ENCODE results near the gene MRTFB. TPM values are rescaled to one million over a fixed set of nuclear protein-coding genes. Genes with fewer than 3 reads are reported as not detected.

Gene MRTFB
- total RNA-seq, 1 experiment from 2014 or later, result 12.7 TPM

GRCh38 chr16:14196539-14196938 lies 125.4 kb downstream of the MRTFB start:
- H3K79me2 ChIP-seq (ENCODE audit: low read length), result no peaks in the 10 kb centered on the region
- no peaks in the 10 kb centered on the region for H3K36me3 ChIP-seq (ENCODE audit: low read depth, low read length)
- DNase-seq (no peak), ATAC-seq (peak; percentile 27; the same call in 1 of the 2 replicates)
- H3K27ac ChIP-seq (ENCODE audit: low read length), result no peak overlapping the region
- no peaks in the 10 kb centered on the region for H3K9me3 ChIP-seq (ENCODE audit: low read length)
- H3K9ac ChIP-seq (ENCODE audit: low read length), result no peak overlapping the region
- H2AFZ ChIP-seq (ENCODE audit: low read length), result no peak overlapping the region
- no peaks in the 10 kb centered on the region for H3F3A ChIP-seq (ENCODE audit: low read length, unreplicated experiment)
- POLR2A ChIA-PET (ENCODE audit: unreplicated experiment), result no interaction called here
- no TSS peak for BruUV-seq (replicated peaks)
- TF ChIP-seq EZH2phosphoT487 (IDR thresholded peaks at IDR 0.05; ENCODE audit: borderline replicate concordance, low read length) (no peak), EZH2 (IDR thresholded peaks at IDR 0.05; ENCODE audit: low read length, unreplicated experiment) (no peak)
- TF ChIP-seq, protein P1, sequence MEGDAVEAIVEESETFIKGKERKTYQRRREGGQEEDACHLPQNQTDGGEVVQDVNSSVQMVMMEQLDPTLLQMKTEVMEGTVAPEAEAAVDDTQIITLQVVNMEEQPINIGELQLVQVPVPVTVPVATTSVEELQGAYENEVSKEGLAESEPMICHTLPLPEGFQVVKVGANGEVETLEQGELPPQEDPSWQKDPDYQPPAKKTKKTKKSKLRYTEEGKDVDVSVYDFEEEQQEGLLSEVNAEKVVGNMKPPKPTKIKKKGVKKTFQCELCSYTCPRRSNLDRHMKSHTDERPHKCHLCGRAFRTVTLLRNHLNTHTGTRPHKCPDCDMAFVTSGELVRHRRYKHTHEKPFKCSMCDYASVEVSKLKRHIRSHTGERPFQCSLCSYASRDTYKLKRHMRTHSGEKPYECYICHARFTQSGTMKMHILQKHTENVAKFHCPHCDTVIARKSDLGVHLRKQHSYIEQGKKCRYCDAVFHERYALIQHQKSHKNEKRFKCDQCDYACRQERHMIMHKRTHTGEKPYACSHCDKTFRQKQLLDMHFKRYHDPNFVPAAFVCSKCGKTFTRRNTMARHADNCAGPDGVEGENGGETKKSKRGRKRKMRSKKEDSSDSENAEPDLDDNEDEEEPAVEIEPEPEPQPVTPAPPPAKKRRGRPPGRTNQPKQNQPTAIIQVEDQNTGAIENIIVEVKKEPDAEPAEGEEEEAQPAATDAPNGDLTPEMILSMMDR (conservative IDR thresholded peaks at IDR 0.05; ENCODE audit: low read depth, low read length), result no peak
- no peaks in the 10 kb centered on the region for H3K9me2 ChIP-seq (replicated peaks; ENCODE audit: low read length)
- intact Hi-C loops (cut with micrococcal nuclease), result no loop called here
- H3K4me1 ChIP-seq (ENCODE audit: insufficient read depth, low read length), result peaks cover 11% of the 10 kb centered on the region
- no peak overlapping the region for H3K4me3 ChIP-seq (ENCODE audit: low read length)
- H4K20me1 ChIP-seq (ENCODE audit: low read length), result no peaks in the 10 kb centered on the region
- H3K27me3 ChIP-seq (ENCODE audit: low read length), result no peaks in the 10 kb centered on the region
- CTCF ChIA-PET, result no interaction called here
- H3K4me2 ChIP-seq (ENCODE audit: low read length), result no peak overlapping the region

DNA sequence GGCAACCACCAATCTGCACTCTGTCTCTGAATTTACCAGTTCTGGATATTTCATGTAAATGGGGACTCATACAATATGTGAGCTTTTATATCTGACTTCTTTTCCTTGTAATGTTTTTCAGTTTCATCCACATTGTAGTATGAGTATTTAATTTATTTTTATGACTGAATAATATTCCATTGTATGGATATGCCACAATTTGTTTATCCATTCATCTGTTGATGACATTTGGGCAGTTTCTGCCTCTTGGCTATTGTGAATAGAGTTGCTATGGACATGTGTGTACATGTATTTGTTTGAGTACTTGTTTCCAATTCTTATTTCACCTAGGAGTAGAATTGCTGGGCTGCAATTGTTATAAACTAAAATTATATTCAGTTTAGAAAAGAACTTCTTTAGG lies 126.9 kb downstream of the MRTFB start:
- Histone ChIP-seq H3K4me2 (ENCODE audit: low read length) (no peak overlapping the region), H3K4me1 (ENCODE audit: insufficient read depth, low read length) (peaks cover 11% of the 10 kb centered on the region), H3K9me2 (replicated peaks; ENCODE audit: low read length) (no peaks in the 10 kb centered on the region), H3K9me3 (ENCODE audit: low read length) (no peaks in the 10 kb centered on the region), H3K4me3 (ENCODE audit: low read length) (no peak overlapping the region), H3K27ac (ENCODE audit: low read length) (no peak overlapping the region), H2AFZ (ENCODE audit: low read length) (no peak overlapping the region), H3K9ac (ENCODE audit: low read length) (no peak overlapping the region), H3F3A (ENCODE audit: low read length, unreplicated experiment) (no peaks in the 10 kb centered on the region), H4K20me1 (ENCODE audit: low read length) (no peaks in the 10 kb centered on the region), H3K79me2 (ENCODE audit: low read length) (no peaks in the 10 kb centered on the region), H3K36me3 (ENCODE audit: low read depth, low read length) (no peaks in the 10 kb centered on the region), H3K27me3 (ENCODE audit: low read length) (no peaks in the 10 kb centered on the region)
- TF ChIP-seq EZH2phosphoT487 (IDR thresholded peaks at IDR 0.05; ENCODE audit: borderline replicate concordance, low read length) (no peak), EZH2 (IDR thresholded peaks at IDR 0.05; ENCODE audit: low read length, unreplicated experiment) (no peak)
- TF ChIP-seq, protein P1 (conservative IDR thresholded peaks at IDR 0.05; ENCODE audit: low read depth, low read length), result no peak
- CTCF ChIA-PET, result no interaction called here
- POLR2A ChIA-PET (ENCODE audit: unreplicated experiment), result no interaction called here
- BruUV-seq (replicated peaks), result no TSS peak
- ATAC-seq, result no peak
- intact Hi-C loops (cut with micrococcal nuclease), result no loop called here
- DNase-seq, result no peak

- POLR2A ChIA-PET (ENCODE audit: unreplicated experiment), result no interaction called here
- TF ChIP-seq, protein P1 (conservative IDR thresholded peaks at IDR 0.05; ENCODE audit: low read depth, low read length), result no peak
- no peak for TF ChIP-seq EZH2 (IDR thresholded peaks at IDR 0.05; ENCODE audit: low read length, unreplicated experiment)
- TF ChIP-seq EZH2phosphoT487 (IDR thresholded peaks at IDR 0.05; ENCODE audit: borderline replicate concordance, low read length), result no peak
- intact Hi-C loops (cut with micrococcal nuclease), result no loop called here
- H3K9me2 ChIP-seq (replicated peaks; ENCODE audit: low read length), result no peaks in the 10 kb centered on the region
- no peak overlapping the region for H3K9ac ChIP-seq (ENCODE audit: low read length)
- CTCF ChIA-PET, result no interaction called here
- no peak for ATAC-seq
- H3K79me2 ChIP-seq (ENCODE audit: low read length), result no peaks in the 10 kb centered on the region
- H2AFZ ChIP-seq (ENCODE audit: low read length), result no peak overlapping the region
- BruUV-seq (replicated peaks), result no TSS peak
- H3K9me3 ChIP-seq (ENCODE audit: low read length), result no peaks in the 10 kb centered on the region
- H3K4me1 ChIP-seq (ENCODE audit: insufficient read depth, low read length), result peaks cover 11% of the 10 kb centered on the region
- H3K27me3 ChIP-seq (ENCODE audit: low read length), result no peaks in the 10 kb centered on the region
- H4K20me1 ChIP-seq (ENCODE audit: low read length), result no peaks in the 10 kb centered on the region
- DNase-seq, result no peak
- no peak overlapping the region for H3K27ac ChIP-seq (ENCODE audit: low read length)
- no peaks in the 10 kb centered on the region for H3K36me3 ChIP-seq (ENCODE audit: low read depth, low read length)
- no peak overlapping the region for H3K4me2 ChIP-seq (ENCODE audit: low read length)
- no peak overlapping the region for H3K4me3 ChIP-seq (ENCODE audit: low read length)
- no peaks in the 10 kb centered on the region for H3F3A ChIP-seq (ENCODE audit: low read length, unreplicated experiment)
These were observed 127.5 kb downstream of the MRTFB start for GRCh38 chr16:14198572-14198971.
